ENCODE measurements around the gene NOBOX. TPM values are rescaled to one million over a fixed set of nuclear protein-coding genes. Genes with fewer than 3 reads are reported as not detected.

Gene NOBOX
- total RNA-seq, 1 donor from 2014 or later: not detected

DNA sequence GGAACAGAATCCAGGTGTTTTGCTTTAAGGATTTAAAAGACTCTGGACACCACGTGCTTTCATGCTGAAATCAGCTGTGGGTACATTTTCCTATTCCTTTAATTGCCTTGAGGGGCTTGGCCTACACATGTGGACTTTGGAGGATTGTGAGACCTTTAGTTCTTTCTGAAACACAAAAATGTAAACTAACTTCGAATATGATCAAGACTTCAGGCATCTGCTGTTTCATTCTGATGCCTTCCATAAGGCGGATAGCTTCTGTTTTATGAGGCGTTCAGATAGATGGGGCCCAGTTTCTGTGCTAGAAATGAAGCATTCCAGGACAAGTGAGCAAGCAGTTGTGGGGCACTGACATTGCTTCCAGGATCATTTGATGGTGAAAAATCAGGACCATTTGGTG lies 1.5 kb upstream of the NOBOX start:
- no peaks in the 10 kb centered on the region for H3K9me3 ChIP-seq (replicated peaks)
- DNase-seq: no peak
- no peak overlapping the region for H3K27ac ChIP-seq (replicated peaks)
- H3K36me3 ChIP-seq: no peaks in the 10 kb centered on the region
- H3K4me1 ChIP-seq: no peaks in the 10 kb centered on the region
- peaks cover 23% of the 10 kb centered on the region for H3K27me3 ChIP-seq (ENCODE audit: low read depth)
- no peak overlapping the region for H3K4me3 ChIP-seq
- TF ChIP-seq, protein P1, sequence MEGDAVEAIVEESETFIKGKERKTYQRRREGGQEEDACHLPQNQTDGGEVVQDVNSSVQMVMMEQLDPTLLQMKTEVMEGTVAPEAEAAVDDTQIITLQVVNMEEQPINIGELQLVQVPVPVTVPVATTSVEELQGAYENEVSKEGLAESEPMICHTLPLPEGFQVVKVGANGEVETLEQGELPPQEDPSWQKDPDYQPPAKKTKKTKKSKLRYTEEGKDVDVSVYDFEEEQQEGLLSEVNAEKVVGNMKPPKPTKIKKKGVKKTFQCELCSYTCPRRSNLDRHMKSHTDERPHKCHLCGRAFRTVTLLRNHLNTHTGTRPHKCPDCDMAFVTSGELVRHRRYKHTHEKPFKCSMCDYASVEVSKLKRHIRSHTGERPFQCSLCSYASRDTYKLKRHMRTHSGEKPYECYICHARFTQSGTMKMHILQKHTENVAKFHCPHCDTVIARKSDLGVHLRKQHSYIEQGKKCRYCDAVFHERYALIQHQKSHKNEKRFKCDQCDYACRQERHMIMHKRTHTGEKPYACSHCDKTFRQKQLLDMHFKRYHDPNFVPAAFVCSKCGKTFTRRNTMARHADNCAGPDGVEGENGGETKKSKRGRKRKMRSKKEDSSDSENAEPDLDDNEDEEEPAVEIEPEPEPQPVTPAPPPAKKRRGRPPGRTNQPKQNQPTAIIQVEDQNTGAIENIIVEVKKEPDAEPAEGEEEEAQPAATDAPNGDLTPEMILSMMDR (IDR thresholded peaks at IDR 0.05; ENCODE audit: borderline replicate concordance): no peak
- intact Hi-C loops (cut with micrococcal nuclease): no loop called here

DNA sequence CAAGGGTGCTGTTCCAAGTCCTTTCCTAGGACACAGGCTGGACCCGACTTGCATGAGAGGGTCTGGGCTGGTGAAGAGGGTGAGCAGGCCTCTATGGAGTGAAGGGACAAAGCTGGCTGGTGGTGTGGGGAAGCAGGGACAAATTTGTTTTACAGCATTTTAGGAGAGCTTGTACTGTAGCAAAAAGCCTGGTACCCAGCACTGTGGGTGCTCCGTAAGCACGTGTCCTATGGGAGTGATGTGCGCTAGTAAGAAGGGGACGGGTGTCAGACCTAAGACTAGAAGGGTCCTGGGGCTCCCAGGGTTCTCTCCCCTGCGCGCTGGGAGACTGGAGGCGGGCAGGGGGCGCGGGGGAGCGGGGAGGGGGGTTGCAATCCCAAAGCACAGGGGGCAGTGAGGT lies 391 bp downstream of the NOBOX start:
- Histone ChIP-seq H3K4me3 (no peak overlapping the region), H3K4me1 (no peaks in the 10 kb centered on the region), H3K36me3 (no peaks in the 10 kb centered on the region), H3K27ac (replicated peaks) (no peak overlapping the region), H3K9me3 (replicated peaks) (no peaks in the 10 kb centered on the region), H3K27me3 (ENCODE audit: low read depth) (peaks cover 29% of the 10 kb centered on the region)
- intact Hi-C loops (cut with micrococcal nuclease): no loop called here
- no peak for DNase-seq
- TF ChIP-seq, protein P1 (IDR thresholded peaks at IDR 0.05; ENCODE audit: borderline replicate concordance): no peak

DNA sequence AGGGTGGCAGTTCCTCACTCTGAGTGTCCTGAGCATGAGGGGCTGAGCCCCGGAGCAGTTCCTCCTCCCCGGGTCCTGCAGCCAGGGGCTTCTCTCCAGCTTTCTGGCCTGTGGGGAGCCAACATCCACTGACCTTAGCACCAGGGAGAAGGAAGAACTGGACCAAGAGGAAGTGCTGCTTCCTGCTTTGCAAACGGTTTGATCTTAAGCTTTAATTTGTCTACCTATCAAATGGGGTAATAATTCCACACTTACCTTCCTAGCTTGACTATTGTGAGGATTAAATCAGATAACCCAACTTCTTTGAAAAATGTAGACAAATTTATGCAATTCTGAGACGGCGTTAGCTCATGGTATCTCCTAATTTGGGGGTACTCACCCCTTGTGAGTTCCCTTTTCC lies 2.0 kb downstream of the NOBOX start:
- DNase-seq: no peak
- no peaks in the 10 kb centered on the region for H3K36me3 ChIP-seq
- intact Hi-C loops (cut with micrococcal nuclease): no loop called here
- no peak overlapping the region for H3K4me3 ChIP-seq
- H3K9me3 ChIP-seq (replicated peaks): no peaks in the 10 kb centered on the region
- TF ChIP-seq, protein P1 (IDR thresholded peaks at IDR 0.05; ENCODE audit: borderline replicate concordance): no peak
- H3K27ac ChIP-seq (replicated peaks): no peak overlapping the region
- H3K4me1 ChIP-seq: no peaks in the 10 kb centered on the region
- H3K27me3 ChIP-seq (ENCODE audit: low read depth): peaks cover 29% of the 10 kb centered on the region

DNA sequence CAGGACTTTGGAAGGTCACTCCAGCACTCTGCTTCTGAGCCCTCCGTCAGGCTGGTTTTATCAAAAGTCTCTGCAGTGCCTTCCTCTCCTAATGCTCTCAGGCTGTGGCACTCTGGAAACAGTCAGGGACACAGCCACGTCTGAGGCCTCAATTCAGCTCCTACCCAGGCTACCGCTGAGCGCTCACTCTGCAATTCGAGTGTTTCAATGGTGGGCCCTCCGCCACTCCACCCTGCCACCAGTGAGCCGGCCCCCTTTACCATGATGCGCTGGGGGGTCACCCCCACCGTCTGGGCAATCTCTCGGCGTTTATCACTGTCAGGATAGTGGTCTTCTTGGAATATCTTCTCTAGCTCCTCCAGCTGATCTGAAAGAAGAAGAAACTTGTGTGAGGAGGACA lies 3.5 kb downstream of the NOBOX start:
- intact Hi-C loops (cut with micrococcal nuclease): no loop called here
- no peak for DNase-seq
- Histone ChIP-seq H3K36me3 (no peaks in the 10 kb centered on the region), H3K9me3 (replicated peaks) (no peaks in the 10 kb centered on the region), H3K27ac (replicated peaks) (no peak overlapping the region), H3K4me3 (no peak overlapping the region), H3K27me3 (ENCODE audit: low read depth) (peaks cover 29% of the 10 kb centered on the region), H3K4me1 (no peaks in the 10 kb centered on the region)
- TF ChIP-seq, protein P1 (IDR thresholded peaks at IDR 0.05; ENCODE audit: borderline replicate concordance): no peak

DNA sequence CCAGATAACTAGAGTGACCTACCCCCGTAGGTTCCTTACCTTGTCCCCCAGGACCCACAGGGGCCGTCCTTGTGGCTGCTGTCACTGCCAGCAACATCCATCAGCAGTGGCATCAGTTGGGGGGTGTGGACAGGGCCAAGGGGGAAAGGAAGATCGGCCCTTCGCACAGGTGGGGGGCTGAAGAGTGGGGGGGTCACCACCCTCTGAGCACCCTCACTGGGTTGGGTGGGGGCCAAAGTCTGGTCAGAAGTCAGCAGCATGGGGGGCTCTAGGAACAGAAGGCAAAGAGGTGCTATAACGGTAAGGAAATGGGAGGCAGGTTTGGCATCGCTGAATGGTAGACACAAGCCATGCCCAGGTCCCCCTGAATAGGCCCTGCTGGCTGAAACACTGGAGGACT lies 4.6 kb downstream of the NOBOX start:
- TF ChIP-seq, protein P1 (IDR thresholded peaks at IDR 0.05; ENCODE audit: borderline replicate concordance): no peak
- Histone ChIP-seq H3K27ac (replicated peaks) (no peak overlapping the region), H3K9me3 (replicated peaks) (no peaks in the 10 kb centered on the region), H3K27me3 (ENCODE audit: low read depth) (peaks cover 29% of the 10 kb centered on the region), H3K36me3 (no peaks in the 10 kb centered on the region), H3K4me1 (no peaks in the 10 kb centered on the region), H3K4me3 (no peak overlapping the region)
- intact Hi-C loops (cut with micrococcal nuclease): no loop called here
- DNase-seq: no peak

DNA sequence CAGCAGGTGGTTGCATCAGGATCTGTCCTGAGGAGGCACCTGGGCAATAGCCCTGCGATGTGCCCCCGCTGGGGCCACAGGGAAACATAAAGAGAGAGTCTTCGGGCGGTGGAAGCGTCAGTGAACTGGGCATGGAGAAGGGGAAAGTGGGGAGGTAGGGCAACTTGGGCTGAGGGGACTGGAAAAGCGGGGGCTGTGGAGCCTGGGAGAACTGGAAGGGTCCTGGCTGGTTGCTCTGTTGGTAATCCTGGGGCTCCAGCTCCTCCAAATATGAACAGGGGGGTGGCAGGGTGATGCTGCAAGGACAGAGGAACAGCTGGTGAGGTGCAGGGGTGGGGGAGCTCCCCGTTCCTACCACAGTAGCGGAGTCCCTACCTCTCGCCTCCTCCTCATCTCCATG lies 5.2 kb downstream of the NOBOX start:
- TF ChIP-seq, protein P1 (IDR thresholded peaks at IDR 0.05; ENCODE audit: borderline replicate concordance): no peak
- H3K36me3 ChIP-seq: no peaks in the 10 kb centered on the region
- no peaks in the 10 kb centered on the region for H3K9me3 ChIP-seq (replicated peaks)
- peaks cover 28% of the 10 kb centered on the region for H3K27me3 ChIP-seq (ENCODE audit: low read depth)
- H3K4me3 ChIP-seq: no peak overlapping the region
- no peak for DNase-seq
- H3K4me1 ChIP-seq: no peaks in the 10 kb centered on the region
- H3K27ac ChIP-seq (replicated peaks): no peak overlapping the region
- intact Hi-C loops (cut with micrococcal nuclease): no loop called here
